ENCODE data around the gene GK. TPM values are rescaled to one million over a fixed set of nuclear protein-coding genes. Genes with fewer than 3 reads are reported as not detected.
"Not testable (repeated sequence)": the region's sequence is repeated elsewhere in the genome, so short reads cannot be mapped to it uniquely, and the experiment has no call there.

Gene GK
- total RNA-seq, 1 experiment from 2014 or later: 9.8 TPM

GRCh38 chrX:30652527-30653414 lies 452 bp upstream of the GK start:
- H4K5ac ChIP-seq (ENCODE audit: insufficient read length, low read depth, low read length): peak overlapping the region; percentile 70
- peaks cover 6% of the 10 kb centered on the region for H3K23me2 ChIP-seq (ENCODE audit: insufficient read length, low read depth, low read length, poor library complexity, severe bottlenecking)
- peak overlapping the region; percentile 90 for H3K14ac ChIP-seq (ENCODE audit: insufficient read depth, low read length)
- no peak overlapping the region for H3K4ac ChIP-seq (ENCODE audit: low read depth, low read length)
- no peak for TF ChIP-seq CTCF (conservative IDR thresholded peaks at IDR 0.05)
- Mint-ChIP-seq H3K4me3 (peak overlapping the region; percentile 83 to 87), H3K27ac (peak overlapping the region; percentile 94 to 98 (median 95)), H3K36me3 (ENCODE audit: insufficient read depth in 1 of 3, low read depth in 3 of 3) (peaks cover 0 to 3% (median 0%) of the 10 kb centered on the region in 3 experiments; a peak in 3 of 7 replicates), H3K4me1 (peaks cover 19 to 20% of the 10 kb centered on the region in 2 experiments), H3K27me3 (ENCODE audit: low read depth) (peaks cover 3% of the 10 kb centered on the region), H3K9me3 (peaks cover 9 to 45% of the 10 kb centered on the region in 2 experiments)
- no peak overlapping the region for H4K91ac ChIP-seq (ENCODE audit: insufficient read length, low read depth, low read length)
- no peak overlapping the region for H2BK20ac ChIP-seq (ENCODE audit: low read depth, low read length, poor library complexity, severe bottlenecking)
- peak overlapping the region; percentile 33 for H3K27ac ChIP-seq (ENCODE audit: insufficient read length, low read depth, low read length)
- H2AFZ ChIP-seq (ENCODE audit: low read length): no peak overlapping the region
- no peak overlapping the region for H2BK120ac ChIP-seq (ENCODE audit: low read depth, low read length, poor library complexity, severe bottlenecking)
- peak; percentile 96 for DNase-seq
- no peak overlapping the region for H3K56ac ChIP-seq (ENCODE audit: insufficient read length, low read depth, low read length)
- no peaks in the 10 kb centered on the region for H4K20me1 ChIP-seq (ENCODE audit: control insufficient read depth, insufficient read depth, insufficient read length)
- no peaks in the 10 kb centered on the region for H3K27me3 ChIP-seq (ENCODE audit: insufficient read depth, low read length)
- H2BK12ac ChIP-seq (ENCODE audit: insufficient read length, low read depth, low read length): peak overlapping the region; percentile 65
- H2AK5ac ChIP-seq (ENCODE audit: insufficient read length, low read length): no peak overlapping the region
- peak overlapping the region; percentile 82 for H3K9ac ChIP-seq (ENCODE audit: extremely low read depth, insufficient read length, low read length)
- H3K9me3 ChIP-seq (ENCODE audit: control insufficient read depth, low read depth, low read length): no peaks in the 10 kb centered on the region
- peak overlapping the region; percentile 83 for H3K18ac ChIP-seq (ENCODE audit: insufficient read length, low read depth, low read length)
- no peak overlapping the region for H4K8ac ChIP-seq (replicated peaks; ENCODE audit: insufficient read length, low read depth, low read length)
- H3K23ac ChIP-seq (ENCODE audit: insufficient read length, low read depth, low read length): no peak overlapping the region
- H3K4me2 ChIP-seq (ENCODE audit: insufficient read depth, insufficient read length, low read length): peak overlapping the region; percentile 87
- no peaks in the 10 kb centered on the region for H3K79me2 ChIP-seq (ENCODE audit: insufficient read depth, low read length)
- H3K79me1 ChIP-seq (ENCODE audit: insufficient read depth, low read depth, low read length, poor library complexity, severe bottlenecking): no peaks in the 10 kb centered on the region
- no peak overlapping the region for H2BK5ac ChIP-seq (ENCODE audit: insufficient read length, low read length)
- no peaks in the 10 kb centered on the region; the same call in 1 of the 2 replicates for H3K4me1 ChIP-seq (ENCODE audit: insufficient read depth, low read length)
- no peak overlapping the region for H3T11ph ChIP-seq (ENCODE audit: low read length)
- no CpG with 5 or more reads among the region's 65 CpGs for WGBS (ENCODE audit: extremely low coverage, insufficient read length, low lambda C conversion rate)
- no peak overlapping the region for H2BK15ac ChIP-seq (ENCODE audit: low read depth, low read length)

- H3K4me1 ChIP-seq (ENCODE audit: insufficient read depth, low read length); H2BK20ac ChIP-seq (ENCODE audit: low read depth, low read length, poor library complexity, severe bottlenecking); H3K9ac ChIP-seq (ENCODE audit: extremely low read depth, insufficient read length, low read length); H2AK5ac ChIP-seq (ENCODE audit: insufficient read length, low read length); DNase-seq; H3K27me3 Mint-ChIP-seq (ENCODE audit: low read depth); H3T11ph ChIP-seq (ENCODE audit: low read length); H3K36me3 Mint-ChIP-seq (ENCODE audit: insufficient read depth in 1 of 3, low read depth in 3 of 3); H4K8ac ChIP-seq (replicated peaks; ENCODE audit: insufficient read length, low read depth, low read length); H2BK120ac ChIP-seq (ENCODE audit: low read depth, low read length, poor library complexity, severe bottlenecking); H2BK15ac ChIP-seq (ENCODE audit: low read depth, low read length); H3K9me3 ChIP-seq (ENCODE audit: control insufficient read depth, low read depth, low read length); H3K79me1 ChIP-seq (ENCODE audit: insufficient read depth, low read depth, low read length, poor library complexity, severe bottlenecking); H3K14ac ChIP-seq (ENCODE audit: insufficient read depth, low read length); H4K91ac ChIP-seq (ENCODE audit: insufficient read length, low read depth, low read length); H3K18ac ChIP-seq (ENCODE audit: insufficient read length, low read depth, low read length); H3K27ac Mint-ChIP-seq; H3K23me2 ChIP-seq (ENCODE audit: insufficient read length, low read depth, low read length, poor library complexity, severe bottlenecking); H2BK5ac ChIP-seq (ENCODE audit: insufficient read length, low read length); H4K5ac ChIP-seq (ENCODE audit: insufficient read length, low read depth, low read length); H3K79me2 ChIP-seq (ENCODE audit: insufficient read depth, low read length); H3K27me3 ChIP-seq (ENCODE audit: insufficient read depth, low read length); H3K27ac ChIP-seq (ENCODE audit: insufficient read length, low read depth, low read length); H3K4ac ChIP-seq (ENCODE audit: low read depth, low read length); H2AFZ ChIP-seq (ENCODE audit: low read length); H3K56ac ChIP-seq (ENCODE audit: insufficient read length, low read depth, low read length); H4K20me1 ChIP-seq (ENCODE audit: control insufficient read depth, insufficient read depth, insufficient read length); H3K23ac ChIP-seq (ENCODE audit: insufficient read length, low read depth, low read length); H2BK12ac ChIP-seq (ENCODE audit: insufficient read length, low read depth, low read length): not testable (repeated sequence)
- no CpG with 5 or more reads among the region's 13 CpGs for WGBS (ENCODE audit: extremely low coverage, insufficient read length, low lambda C conversion rate)
- H3K4me3 Mint-ChIP-seq: peak overlapping the region; percentile 83 to 87
- peaks cover 19 to 20% of the 10 kb centered on the region in 2 experiments for H3K4me1 Mint-ChIP-seq
- peaks cover 9 to 48% of the 10 kb centered on the region in 2 experiments for H3K9me3 Mint-ChIP-seq
- peak overlapping the region; percentile 93 for H3K4me2 ChIP-seq (ENCODE audit: insufficient read depth, insufficient read length, low read length)
These were observed 1.2 kb downstream of the GK start for GRCh38 chrX:30654386-30654785.
